ENCODE results near the gene MRM2.

GRCh38 chr7:2289111-2289586 lies 47.1 kb upstream of the MRM2 start:
- TF ChIP-seq CTCF (IDR thresholded peaks at IDR 0.05) (no peak), POLR2A (IDR thresholded peaks at IDR 0.05) (no peak)

All from adrenal gland (tissue), 5 donors.